GM13977 (cell line): Measurements from ENCODE around the gene PXK.

ENCODE experiments used
- DNase-seq: peaks from one replicate; pipeline ENCODE4 v3.0.0; 2012; ENCODE audit warnings: low spot score
- CTCF ChIP-seq: IDR thresholded peaks from 2 replicates; pipeline ENCODE4 v1.5.1; 2012; ENCODE audit warnings: mild to moderate bottlenecking, control low read depth; ENCODE audit not compliant: insufficient read depth; ENCODE audit errors: extremely low read depth, missing control alignments
- in situ Hi-C: fragments of 300-500 bp; cut with MboI; formaldehyde crosslinking; loops from one replicate; pipeline ENCODE4 v1.12.0; 2022; ENCODE audit warnings: low sequenced_read_pairs, low pct_unique_long_range_greater_than_20kb, mixed read lengths, inconsistent platforms; ENCODE audit not compliant: unreplicated experiment

PXK gene

GRCh38 chr3:58292866-58293265, 39.8 kb upstream of the PXK start:
- DNase-seq, result no peak
- TF ChIP-seq CTCF, result no peak
- in situ Hi-C loops, result no loop called here

GRCh38 chr3:58293516-58293915, 39.2 kb upstream of the PXK start:
- TF ChIP-seq CTCF, result no peak
- DNase-seq, result no peak
- in situ Hi-C loops, result no loop called here

GRCh38 chr3:58296269-58296668, 36.4 kb upstream of the PXK start:
- no peak for DNase-seq
- TF ChIP-seq CTCF, result no peak
- in situ Hi-C loops, result no loop called here

- no peak for TF ChIP-seq CTCF
- no peak for DNase-seq
- in situ Hi-C loops, result no loop called here
Observed at GRCh38 chr3:58296843-58297242, 35.8 kb upstream of the PXK start.

GRCh38 chr3:58298190-58298589, 34.5 kb upstream of the PXK start:
- in situ Hi-C loops, result no loop called here
- no peak for DNase-seq
- TF ChIP-seq CTCF, result no peak

- TF ChIP-seq CTCF, result no peak
- in situ Hi-C loops, result no loop called here
- DNase-seq, result no peak
Observed at GRCh38 chr3:58299075-58299474, 33.6 kb upstream of the PXK start.
